Measurements from ENCODE around the gene CSNK1D.

CSNK1D gene

DNA sequence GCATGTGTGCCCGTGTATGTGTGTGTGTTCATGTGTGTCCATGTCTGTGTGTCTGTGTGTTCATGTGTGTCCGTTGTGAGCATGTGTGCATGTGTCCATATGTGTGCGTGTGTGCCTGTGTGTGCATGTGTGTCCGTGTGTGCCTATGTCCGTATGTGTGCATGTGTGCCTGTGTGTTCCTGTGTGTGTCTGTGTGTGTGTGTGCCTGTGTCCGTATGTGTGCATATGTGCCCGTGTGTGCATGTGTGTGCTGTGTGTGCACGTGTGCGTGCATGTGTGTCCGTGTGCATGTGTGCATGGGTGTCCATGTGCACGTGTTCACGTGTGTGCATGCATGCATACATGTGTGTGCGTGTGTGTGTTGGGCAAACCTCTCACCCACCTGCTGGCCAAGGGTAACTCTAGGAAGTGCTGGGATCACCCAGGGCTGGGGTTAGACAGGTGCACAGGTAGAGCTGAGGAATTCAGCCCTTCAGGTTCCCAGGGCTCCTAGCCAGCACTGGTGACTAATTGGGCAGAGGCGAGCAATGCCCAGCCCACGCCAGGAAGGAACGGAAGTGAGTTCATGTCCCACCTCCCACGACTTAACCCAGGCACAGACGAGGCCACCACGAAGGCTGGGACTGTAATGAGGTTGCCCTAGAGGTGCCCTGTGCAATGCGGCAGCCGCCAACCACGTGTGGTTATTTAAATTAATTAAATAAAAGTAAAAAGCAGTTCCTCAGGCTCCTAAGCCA is 8.2 kb upstream of the CSNK1D start:
- no peak for DNase-seq (ENCODE audit: low read depth, low spot score)
- ChIA-PET POLR2A (no interaction called here), CTCF (interaction anchor here (1.0 kb wide), 1 partner anchor 17 kb away, joined by 3 read pairs; no protein-coding TSS in a partner anchor)
- TF ChIP-seq, protein P1, sequence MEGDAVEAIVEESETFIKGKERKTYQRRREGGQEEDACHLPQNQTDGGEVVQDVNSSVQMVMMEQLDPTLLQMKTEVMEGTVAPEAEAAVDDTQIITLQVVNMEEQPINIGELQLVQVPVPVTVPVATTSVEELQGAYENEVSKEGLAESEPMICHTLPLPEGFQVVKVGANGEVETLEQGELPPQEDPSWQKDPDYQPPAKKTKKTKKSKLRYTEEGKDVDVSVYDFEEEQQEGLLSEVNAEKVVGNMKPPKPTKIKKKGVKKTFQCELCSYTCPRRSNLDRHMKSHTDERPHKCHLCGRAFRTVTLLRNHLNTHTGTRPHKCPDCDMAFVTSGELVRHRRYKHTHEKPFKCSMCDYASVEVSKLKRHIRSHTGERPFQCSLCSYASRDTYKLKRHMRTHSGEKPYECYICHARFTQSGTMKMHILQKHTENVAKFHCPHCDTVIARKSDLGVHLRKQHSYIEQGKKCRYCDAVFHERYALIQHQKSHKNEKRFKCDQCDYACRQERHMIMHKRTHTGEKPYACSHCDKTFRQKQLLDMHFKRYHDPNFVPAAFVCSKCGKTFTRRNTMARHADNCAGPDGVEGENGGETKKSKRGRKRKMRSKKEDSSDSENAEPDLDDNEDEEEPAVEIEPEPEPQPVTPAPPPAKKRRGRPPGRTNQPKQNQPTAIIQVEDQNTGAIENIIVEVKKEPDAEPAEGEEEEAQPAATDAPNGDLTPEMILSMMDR (IDR thresholded peaks at IDR 0.05; ENCODE audit: insufficient read depth, low read length, missing control alignments) = no peak
- no peak overlapping the region for H3K4me3 ChIP-seq (ENCODE audit: low read depth, low read length)

DNA sequence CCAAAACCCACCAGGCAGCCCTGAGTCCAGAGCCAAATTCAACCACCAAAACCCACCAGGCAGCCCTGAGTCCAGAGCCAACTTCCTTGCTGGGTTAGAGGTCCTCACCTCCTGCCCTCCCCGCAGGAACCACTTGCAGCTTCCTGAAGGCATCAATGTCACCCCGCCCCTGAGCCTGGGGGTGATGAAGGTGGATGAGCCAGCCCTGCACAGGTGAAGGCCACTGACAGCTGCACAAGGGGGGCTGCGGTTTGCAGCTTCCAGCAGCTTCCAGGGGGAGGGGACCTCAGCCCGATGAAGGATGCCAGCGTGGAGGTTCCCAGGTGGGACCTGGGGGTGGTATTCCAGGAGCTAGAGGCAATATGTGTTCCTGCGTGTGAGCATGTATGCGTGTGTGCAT is 7.6 kb upstream of the CSNK1D start:
- DNase-seq (ENCODE audit: low read depth, low spot score) = no peak
- ChIA-PET POLR2A (no interaction called here), CTCF (no interaction called here)
- TF ChIP-seq, protein P1 (IDR thresholded peaks at IDR 0.05; ENCODE audit: insufficient read depth, low read length, missing control alignments) = no peak
- no peak overlapping the region for H3K4me3 ChIP-seq (ENCODE audit: low read depth, low read length)

DNA sequence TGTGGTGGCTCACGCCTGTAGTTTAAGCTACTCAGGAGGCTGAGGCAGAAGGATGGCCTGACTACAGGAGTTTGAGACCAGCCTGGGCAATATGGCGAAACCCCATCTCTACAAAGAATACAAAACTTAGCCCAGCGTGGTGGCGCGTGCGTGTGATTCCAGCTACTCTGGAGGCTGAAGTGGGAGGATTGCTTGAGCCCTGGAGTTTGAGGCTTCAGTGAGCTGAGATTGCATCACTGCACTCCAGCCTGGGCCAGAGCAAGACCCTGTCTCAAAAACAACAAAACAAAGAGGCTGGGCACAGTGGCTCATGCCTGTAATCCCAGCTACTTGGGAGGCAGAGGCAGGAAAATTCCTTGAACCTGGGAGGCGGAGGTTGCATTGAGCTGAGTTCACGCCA is 7.0 kb upstream of the CSNK1D start:
- POLR2A ChIA-PET = no interaction called here
- CTCF ChIA-PET = no interaction called here
- DNase-seq (ENCODE audit: low read depth, low spot score) = no peak
- no peak overlapping the region for H3K4me3 ChIP-seq (ENCODE audit: low read depth, low read length)
- TF ChIP-seq, protein P1 (IDR thresholded peaks at IDR 0.05; ENCODE audit: insufficient read depth, low read length, missing control alignments) = no peak

DNA sequence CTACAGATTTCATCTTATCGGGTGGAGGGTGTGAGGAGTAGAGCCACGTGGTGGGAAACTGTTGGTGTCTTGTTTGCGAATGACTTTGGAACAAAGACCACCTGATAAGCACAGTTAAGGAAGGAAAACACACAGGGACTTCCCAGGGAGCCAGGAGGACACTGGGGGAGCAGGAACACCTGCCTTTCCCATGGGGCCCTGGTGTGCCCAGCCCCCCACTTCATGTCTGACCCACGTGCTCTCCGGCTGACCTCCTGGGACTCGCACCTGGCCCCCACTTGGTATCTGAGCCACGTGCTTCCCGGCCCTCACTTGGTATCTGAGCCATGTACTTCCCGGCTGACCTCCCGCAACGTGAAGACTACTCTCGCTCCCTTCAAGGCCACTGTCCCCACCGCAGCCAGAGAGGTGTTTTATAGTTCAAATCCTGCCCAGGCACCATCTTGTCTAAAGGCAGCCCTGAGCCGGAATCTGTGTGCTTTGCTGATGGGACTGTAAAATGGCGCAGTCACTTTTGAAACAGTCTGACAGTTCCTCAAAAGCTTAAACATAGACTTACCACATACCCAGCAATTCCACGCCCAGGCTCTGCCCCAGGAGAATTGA is 5.4 kb upstream of the CSNK1D start:
- TF ChIP-seq, protein P1 (IDR thresholded peaks at IDR 0.05; ENCODE audit: insufficient read depth, low read length, missing control alignments) = no peak
- DNase-seq (ENCODE audit: low read depth, low spot score) = no peak
- no peak overlapping the region for H3K4me3 ChIP-seq (ENCODE audit: low read depth, low read length)
- ChIA-PET CTCF (no interaction called here), POLR2A (no interaction called here)

DNA sequence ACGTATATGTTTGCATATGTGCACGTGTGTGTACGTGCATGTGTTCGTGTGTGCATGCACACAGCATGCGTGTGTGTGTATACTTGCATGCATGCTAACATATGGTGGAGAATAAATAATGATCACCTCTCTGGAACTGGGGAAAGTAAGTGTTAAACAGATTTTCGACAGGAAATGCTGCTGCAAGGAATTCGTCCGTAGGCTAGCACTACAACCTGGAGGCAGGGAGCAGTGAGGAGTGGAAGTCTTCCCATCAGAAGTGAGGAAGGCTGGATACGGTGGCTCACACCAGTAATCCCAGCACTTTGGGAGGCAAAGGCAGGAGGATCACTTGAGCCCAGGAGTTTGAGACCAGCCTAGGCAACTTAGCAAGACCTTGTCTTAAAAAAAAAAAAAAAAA is 4.8 kb upstream of the CSNK1D start:
- POLR2A ChIA-PET = no interaction called here
- no peak for DNase-seq (ENCODE audit: low read depth, low spot score)
- CTCF ChIA-PET = no interaction called here
- H3K4me3 ChIP-seq (ENCODE audit: low read depth, low read length) = no peak overlapping the region
- TF ChIP-seq, protein P1 (IDR thresholded peaks at IDR 0.05; ENCODE audit: insufficient read depth, low read length, missing control alignments) = no peak

DNA sequence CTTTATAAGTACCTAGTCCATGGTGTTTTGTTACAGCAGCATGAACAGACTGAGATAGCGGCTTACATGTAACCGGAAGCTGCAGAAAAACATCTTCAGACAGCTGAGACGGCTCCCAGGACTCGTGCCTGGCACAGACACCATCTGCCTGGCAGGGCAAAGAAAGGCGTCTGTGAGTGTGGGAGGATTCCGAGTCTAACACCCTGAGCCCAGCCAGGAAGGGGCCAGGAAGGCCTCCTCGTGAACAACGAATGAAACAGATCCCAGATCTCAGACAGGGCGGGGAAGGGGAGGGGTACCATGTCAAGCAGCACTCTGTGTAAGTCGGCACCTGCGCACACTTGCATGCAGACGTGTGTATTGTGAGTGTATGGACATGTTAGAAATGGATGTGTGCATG is 4.4 kb upstream of the CSNK1D start:
- no peak for DNase-seq (ENCODE audit: low read depth, low spot score)
- TF ChIP-seq, protein P1 (IDR thresholded peaks at IDR 0.05; ENCODE audit: insufficient read depth, low read length, missing control alignments) = no peak
- CTCF ChIA-PET = no interaction called here
- POLR2A ChIA-PET = no interaction called here
- no peak overlapping the region for H3K4me3 ChIP-seq (ENCODE audit: low read depth, low read length)
